Liver (tissue), 9 donors: Measurements from ENCODE around the gene PUS10. TPM values are rescaled to one million over a fixed set of nuclear protein-coding genes. Genes with fewer than 3 reads are reported as not detected.
A peak's percentile ranks its signal among the peaks of the same experiment; 100 is the strongest.

Source experiments
- DNase-seq: peaks from one replicate; pipeline ENCODE4 v3.0.0-alpha.2; 2017; ENCODE audit warnings: low spot score
- H3K27ac ChIP-seq, 2 donors: one replicate each; pipeline ENCODE4 v1.7.0; 2013; ENCODE audit warnings: inconsistent platforms in 2 of 2, low read length in 2 of 2, control low read depth in 1 of 2, low read depth in 1 of 2, mild to moderate bottlenecking in 1 of 2
- H3K27me3 ChIP-seq, 4 donors: one replicate each; pipeline versions ENCODE4 v1.6.1 to v1.7.0; 2013; ENCODE audit warnings: low read length in 3 of 4, inconsistent platforms in 1 of 4, mild to moderate bottlenecking in 1 of 4, moderate library complexity in 1 of 4; ENCODE audit not compliant: control insufficient read depth in 4 of 4, insufficient read depth in 4 of 4
- H3K36me3 ChIP-seq, 4 donors: one replicate each; pipeline versions ENCODE4 v1.6.1 to v1.7.0; 2013; ENCODE audit warnings: low read length in 3 of 4, mild to moderate bottlenecking in 3 of 4, low read depth in 1 of 4, moderate library complexity in 1 of 4; ENCODE audit not compliant: control insufficient read depth in 4 of 4, insufficient read depth in 3 of 4
- H3K4me1 ChIP-seq, 4 donors: one replicate each; pipeline versions ENCODE4 v1.6.1 to v1.7.0; 2013; ENCODE audit warnings: low read length in 3 of 4, mild to moderate bottlenecking in 3 of 4, moderate library complexity in 1 of 4; ENCODE audit not compliant: control insufficient read depth in 4 of 4, insufficient read depth in 4 of 4
- H3K4me3 ChIP-seq, 3 donors: one replicate each; pipeline versions ENCODE4 v1.6.1 to v1.7.0; 2013; ENCODE audit warnings: low read length in 3 of 3, control low read depth in 1 of 3, low read depth in 1 of 3, mild to moderate bottlenecking in 1 of 3
- H3K9ac ChIP-seq, 2 donors: one replicate each; pipeline ENCODE4 v1.7.0; 2013; ENCODE audit warnings: low read length in 2 of 2, mild to moderate bottlenecking in 2 of 2, moderate library complexity in 2 of 2, control low read depth in 1 of 2, low read depth in 1 of 2
- H3K9me3 ChIP-seq, 4 donors: one replicate each; pipeline versions ENCODE4 v1.6.1 to v1.7.0; 2013; ENCODE audit warnings: low read length in 3 of 4; ENCODE audit not compliant: control insufficient read depth in 4 of 4
- EGR1 ChIP-seq, 2 donors: IDR thresholded peaks; 2 replicates each; pipeline ENCODE4 v1.6.1; 2016 to 2018; ENCODE audit warnings: antibody characterized with exemption in 2 of 2, low read depth in 2 of 2
- FOXA1 ChIP-seq: IDR thresholded peaks from 2 replicates; pipeline ENCODE4 v1.6.1; 2016; ENCODE audit warnings: antibody characterized with exemption
- FOXA2 ChIP-seq: IDR thresholded peaks from 2 replicates; pipeline ENCODE4 v1.6.1; 2016; ENCODE audit warnings: antibody characterized with exemption
- HNF4G ChIP-seq: IDR thresholded peaks from 2 replicates; pipeline ENCODE4 v1.6.1; 2016; ENCODE audit warnings: antibody characterized with exemption
- JUND ChIP-seq, 2 donors: IDR thresholded peaks; 2 replicates each; pipeline ENCODE4 v1.6.1; 2016; ENCODE audit warnings: antibody characterized with exemption in 2 of 2
- NR2F2 ChIP-seq: IDR thresholded peaks from 2 replicates; pipeline ENCODE4 v1.6.1; 2016; ENCODE audit warnings: antibody characterized with exemption
- RAD21 ChIP-seq, 2 donors: IDR thresholded peaks; 2 replicates each; pipeline ENCODE4 v1.6.1; 2016; ENCODE audit warnings: antibody characterized with exemption in 2 of 2, mild to moderate bottlenecking in 2 of 2
- RXRA ChIP-seq, 2 donors: IDR thresholded peaks; 2 replicates each; pipeline ENCODE4 v1.6.1; 2017 to 2018; ENCODE audit warnings: antibody characterized with exemption in 2 of 2, mild to moderate bottlenecking in 1 of 2
- SP1 ChIP-seq: IDR thresholded peaks from 2 replicates; pipeline ENCODE4 v1.6.1; 2018; ENCODE audit warnings: antibody characterized with exemption, mild to moderate bottlenecking
- YY1 ChIP-seq: IDR thresholded peaks from 2 replicates; pipeline ENCODE4 v1.6.1; 2016; ENCODE audit warnings: antibody characterized with exemption, mild to moderate bottlenecking
- WGBS: extraction: QIAGEN DNeasy Blood & Tissue Kit; methylation state at CpG from one replicate; pipeline ENCODE4 v1.1.7; 2013; 5-methylcytosine and 5-hydroxymethylcytosine counted together
- polyA plus RNA-seq, 2 donors: library from polyadenylated mRNA; stranded (reverse) in 1 of 2; unstranded in 1 of 2; fragments of 200-250 nt in 1 of 2; fragments of >200 nt in 1 of 2; fragmentation: Nextera tagmentation in 1 of 2; extraction: Ambion mirVana in 1 of 2; gene quantifications; one replicate each; pipeline versions ENCODE4 v1.2.1 to v1.2.3, GENCODE V29; 2013 to 2015
- total RNA-seq, 2 donors: library from RNA; depleted of rRNA; stranded (reverse); fragments of >200 nt; gene quantifications; one replicate each; pipeline ENCODE4 v1.2.3, GENCODE V29; 2014
- TF ChIP-seq, protein P1 (sequence below): IDR thresholded peaks from 2 replicates; pipeline ENCODE4 v1.6.1; 2016; ENCODE audit warnings: antibody characterized with exemption
- TF ChIP-seq, protein P2 (sequence below): IDR thresholded peaks from 2 replicates; pipeline ENCODE4 v1.6.1; 2016; ENCODE audit warnings: antibody characterized with exemption
- TF ChIP-seq, protein P3 (sequence below): IDR thresholded peaks from 2 replicates; pipeline ENCODE4 v1.6.1; 2016; ENCODE audit warnings: antibody characterized with exemption
- TF ChIP-seq, protein P4 (sequence below): fragments of 150-350 bp; IDR thresholded peaks from 2 replicates; pipeline ENCODE4 v1.5.1; 2017; ENCODE audit warnings: improper control_type of control experiment, low read depth, low read length; ENCODE audit not compliant: missing input control
- donor health status: healthy.
- donor health status: healthy.
- donor health status: healthy.
- donor health status: healthy.
- donor health status: healthy.

Gene PUS10
- total and polyA plus RNA-seq, 4 donors = 4.3 to 19.6 (median 6.4) TPM

DNA sequence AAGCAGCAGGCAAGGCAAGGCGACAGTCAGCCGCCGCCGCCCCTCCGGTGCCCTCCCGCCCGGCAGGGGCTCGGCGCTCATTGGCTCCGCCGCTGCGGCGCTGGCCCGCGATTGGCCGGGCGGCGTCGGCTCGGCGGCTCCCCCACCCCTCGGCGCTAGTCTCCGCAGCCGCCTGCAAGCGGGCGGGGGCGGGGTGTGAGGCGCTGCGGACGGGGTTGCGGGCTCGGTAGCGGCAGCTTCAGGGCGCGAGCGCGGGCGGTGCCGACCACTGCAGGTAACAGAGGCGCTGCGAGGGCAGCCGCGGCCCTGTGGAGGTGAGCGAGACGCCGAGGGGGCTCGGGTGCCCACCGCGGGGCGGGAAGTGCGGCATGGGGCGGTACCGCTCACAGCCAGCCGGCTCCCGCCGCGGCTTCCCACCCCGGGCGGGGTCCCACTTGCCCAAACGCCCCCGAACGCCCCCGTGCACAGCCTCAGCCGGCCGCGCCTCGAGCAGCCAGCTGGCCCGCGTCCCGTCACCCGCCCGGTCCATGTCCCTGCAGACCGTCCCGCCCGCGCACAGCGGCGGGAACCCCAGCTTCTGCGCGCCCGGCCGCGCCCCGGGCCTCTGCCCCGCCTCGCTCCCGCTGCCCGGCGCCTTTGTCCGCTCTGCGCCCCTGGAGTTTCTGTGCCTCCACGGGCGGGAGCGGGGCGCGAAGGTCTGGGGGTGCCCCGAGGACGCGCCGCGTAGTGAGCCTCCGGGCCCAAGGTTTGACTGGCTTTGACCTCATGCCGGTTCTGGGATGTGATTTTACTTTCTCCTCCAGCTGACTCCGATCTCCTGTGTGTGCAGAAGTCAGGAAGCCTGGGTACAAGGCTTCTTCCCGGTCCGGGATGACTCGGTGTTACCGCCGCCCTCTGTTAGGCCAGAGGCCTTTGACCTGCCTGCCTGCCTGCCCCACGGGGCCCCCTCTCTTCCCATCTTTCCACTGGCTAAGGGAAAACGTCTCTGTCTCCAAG, 48.0 kb upstream of the PUS10 start, which contains the start of gene SANBR:
SANBR (plus strand) TSS at position 158 of the 996 bp plus-strand sequence. CDS start 4,480 bp downstream, outside the sequence.
- Histone ChIP-seq H3K9ac (peak within 1 kb of the TSS in 1 of 2 donors; percentile 50), H3K27me3 (no peaks in the 10 kb centered on the region), H3K4me1 (peaks cover 0 to 11% (median 3%) of the 10 kb centered on the region in 4 donors), H3K9me3 (no peaks in the 10 kb centered on the region), H3K4me3 (peak within 1 kb of the TSS; percentile 49 to 93 (median 56)), H3K36me3 (no peaks in the 10 kb centered on the region), H3K27ac (peak within 1 kb of the TSS; percentile 41 to 65)
- TF ChIP-seq RAD21 (IDR thresholded peaks at IDR 0.05) (no peak), EGR1 (IDR thresholded peaks at IDR 0.05; ENCODE audit: low read depth in 2 of 2) (no peak), FOXA2 (no peak), NR2F2 (peak; percentile 40), HNF4G (no peak), FOXA1 (no peak), YY1 (no peak), RXRA (IDR thresholded peaks at IDR 0.05) (peak in 1 of 2 donors; percentile 22)
- TF ChIP-seq, protein P1, sequence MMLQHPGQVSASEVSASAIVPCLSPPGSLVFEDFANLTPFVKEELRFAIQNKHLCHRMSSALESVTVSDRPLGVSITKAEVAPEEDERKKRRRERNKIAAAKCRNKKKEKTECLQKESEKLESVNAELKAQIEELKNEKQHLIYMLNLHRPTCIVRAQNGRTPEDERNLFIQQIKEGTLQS = no peak
- TF ChIP-seq, protein P2, sequence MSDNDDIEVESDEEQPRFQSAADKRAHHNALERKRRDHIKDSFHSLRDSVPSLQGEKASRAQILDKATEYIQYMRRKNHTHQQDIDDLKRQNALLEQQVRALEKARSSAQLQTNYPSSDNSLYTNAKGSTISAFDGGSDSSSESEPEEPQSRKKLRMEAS = no peak
- TF ChIP-seq, protein P3, sequence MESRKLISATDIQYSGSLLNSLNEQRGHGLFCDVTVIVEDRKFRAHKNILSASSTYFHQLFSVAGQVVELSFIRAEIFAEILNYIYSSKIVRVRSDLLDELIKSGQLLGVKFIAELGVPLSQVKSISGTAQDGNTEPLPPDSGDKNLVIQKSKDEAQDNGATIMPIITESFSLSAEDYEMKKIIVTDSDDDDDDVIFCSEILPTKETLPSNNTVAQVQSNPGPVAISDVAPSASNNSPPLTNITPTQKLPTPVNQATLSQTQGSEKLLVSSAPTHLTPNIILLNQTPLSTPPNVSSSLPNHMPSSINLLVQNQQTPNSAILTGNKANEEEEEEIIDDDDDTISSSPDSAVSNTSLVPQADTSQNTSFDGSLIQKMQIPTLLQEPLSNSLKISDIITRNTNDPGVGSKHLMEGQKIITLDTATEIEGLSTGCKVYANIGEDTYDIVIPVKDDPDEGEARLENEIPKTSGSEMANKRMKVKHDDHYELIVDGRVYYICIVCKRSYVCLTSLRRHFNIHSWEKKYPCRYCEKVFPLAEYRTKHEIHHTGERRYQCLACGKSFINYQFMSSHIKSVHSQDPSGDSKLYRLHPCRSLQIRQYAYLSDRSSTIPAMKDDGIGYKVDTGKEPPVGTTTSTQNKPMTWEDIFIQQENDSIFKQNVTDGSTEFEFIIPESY = no peak
- TF ChIP-seq, protein P4, sequence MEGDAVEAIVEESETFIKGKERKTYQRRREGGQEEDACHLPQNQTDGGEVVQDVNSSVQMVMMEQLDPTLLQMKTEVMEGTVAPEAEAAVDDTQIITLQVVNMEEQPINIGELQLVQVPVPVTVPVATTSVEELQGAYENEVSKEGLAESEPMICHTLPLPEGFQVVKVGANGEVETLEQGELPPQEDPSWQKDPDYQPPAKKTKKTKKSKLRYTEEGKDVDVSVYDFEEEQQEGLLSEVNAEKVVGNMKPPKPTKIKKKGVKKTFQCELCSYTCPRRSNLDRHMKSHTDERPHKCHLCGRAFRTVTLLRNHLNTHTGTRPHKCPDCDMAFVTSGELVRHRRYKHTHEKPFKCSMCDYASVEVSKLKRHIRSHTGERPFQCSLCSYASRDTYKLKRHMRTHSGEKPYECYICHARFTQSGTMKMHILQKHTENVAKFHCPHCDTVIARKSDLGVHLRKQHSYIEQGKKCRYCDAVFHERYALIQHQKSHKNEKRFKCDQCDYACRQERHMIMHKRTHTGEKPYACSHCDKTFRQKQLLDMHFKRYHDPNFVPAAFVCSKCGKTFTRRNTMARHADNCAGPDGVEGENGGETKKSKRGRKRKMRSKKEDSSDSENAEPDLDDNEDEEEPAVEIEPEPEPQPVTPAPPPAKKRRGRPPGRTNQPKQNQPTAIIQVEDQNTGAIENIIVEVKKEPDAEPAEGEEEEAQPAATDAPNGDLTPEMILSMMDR = peak; percentile 6
- under 1% methylated on average over 112 of the region's 112 CpGs for WGBS
- DNase-seq = peak; percentile 88

DNA sequence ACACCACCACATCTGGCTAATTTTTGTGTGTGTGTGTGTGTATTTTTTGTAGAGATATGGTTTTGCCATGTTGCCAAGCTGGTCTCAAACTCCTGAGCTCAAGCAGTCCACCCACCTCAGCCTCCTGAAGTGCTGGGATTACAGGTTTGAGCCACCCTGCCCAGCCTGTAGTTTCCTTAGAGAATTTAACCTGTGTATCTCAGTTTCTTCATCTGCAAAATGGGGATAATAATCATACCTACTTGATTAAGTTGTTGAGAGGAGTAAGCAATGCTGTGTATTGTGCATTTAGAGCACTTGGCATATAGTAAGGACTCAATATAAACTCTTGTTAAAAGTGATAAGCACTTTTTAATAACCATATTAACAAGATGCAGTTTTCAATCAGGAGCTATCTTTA, 41.3 kb upstream of the PUS10 start:
- H3K36me3 ChIP-seq = peaks cover 0 to 7% (median 2%) of the 10 kb centered on the region in 4 donors
- no peak for DNase-seq
- TF ChIP-seq YY1 (no peak), HNF4G (no peak)
- H3K9ac ChIP-seq = no peak overlapping the region
- no peak overlapping the region for H3K4me3 ChIP-seq
- no peaks in the 10 kb centered on the region for H3K9me3 ChIP-seq
- H3K4me1 ChIP-seq = no peaks in the 10 kb centered on the region
- no peak overlapping the region for H3K27ac ChIP-seq
- no peaks in the 10 kb centered on the region for H3K27me3 ChIP-seq

DNA sequence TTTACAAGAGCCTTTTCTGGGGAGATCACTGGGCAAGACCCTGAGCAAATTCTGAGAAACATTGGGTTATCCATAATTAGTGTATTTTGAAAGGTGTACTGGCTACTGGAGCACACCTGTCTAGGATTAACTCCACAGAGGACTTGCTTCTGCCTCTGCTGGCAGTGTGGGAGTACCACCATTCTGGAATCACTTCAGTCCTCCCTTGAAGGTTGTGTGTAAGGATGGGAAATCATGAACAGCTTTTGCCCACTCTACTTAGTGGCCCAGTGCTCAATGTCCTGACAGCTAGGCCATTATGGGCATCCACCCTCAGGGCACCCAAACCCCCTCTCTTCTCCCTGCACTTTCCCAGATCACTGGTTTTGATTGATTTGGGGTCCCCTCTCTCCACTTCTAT, 39.5 kb upstream of the PUS10 start:
- no peak overlapping the region for H3K4me3 ChIP-seq
- no peaks in the 10 kb centered on the region for H3K4me1 ChIP-seq
- peaks cover 0 to 10% (median 5%) of the 10 kb centered on the region in 4 donors for H3K36me3 ChIP-seq
- H3K9ac ChIP-seq = no peak overlapping the region
- no peak for DNase-seq
- H3K9me3 ChIP-seq = no peaks in the 10 kb centered on the region
- H3K27ac ChIP-seq = no peak overlapping the region
- H3K27me3 ChIP-seq = no peaks in the 10 kb centered on the region
- TF ChIP-seq SP1 (no peak), HNF4G (no peak), RXRA (IDR thresholded peaks at IDR 0.05) (no peak), JUND (IDR thresholded peaks at IDR 0.05) (no peak), EGR1 (IDR thresholded peaks at IDR 0.05; ENCODE audit: low read depth in 2 of 2) (no peak), NR2F2 (no peak), RAD21 (IDR thresholded peaks at IDR 0.05) (no peak), FOXA2 (no peak)
- TF ChIP-seq, protein P1 = no peak
- TF ChIP-seq, protein P3 = no peak
- TF ChIP-seq, protein P4 = no peak
